GM12872 (cell line): ENCODE measurements around the gene ALOX12B.

ENCODE experiments used
- TF ChIP-seq, protein P1 (sequence below): IDR thresholded peaks from 3 replicates; pipeline ENCODE4 v1.5.1; 2011; ENCODE audit warnings: low read depth, mild to moderate bottlenecking, low read length, moderate library complexity; ENCODE audit not compliant: insufficient read depth

The ALOX12B gene

GRCh38 chr17:8121407-8121680, 33.8 kb upstream of the ALOX12B start:
- TF ChIP-seq, protein P1, sequence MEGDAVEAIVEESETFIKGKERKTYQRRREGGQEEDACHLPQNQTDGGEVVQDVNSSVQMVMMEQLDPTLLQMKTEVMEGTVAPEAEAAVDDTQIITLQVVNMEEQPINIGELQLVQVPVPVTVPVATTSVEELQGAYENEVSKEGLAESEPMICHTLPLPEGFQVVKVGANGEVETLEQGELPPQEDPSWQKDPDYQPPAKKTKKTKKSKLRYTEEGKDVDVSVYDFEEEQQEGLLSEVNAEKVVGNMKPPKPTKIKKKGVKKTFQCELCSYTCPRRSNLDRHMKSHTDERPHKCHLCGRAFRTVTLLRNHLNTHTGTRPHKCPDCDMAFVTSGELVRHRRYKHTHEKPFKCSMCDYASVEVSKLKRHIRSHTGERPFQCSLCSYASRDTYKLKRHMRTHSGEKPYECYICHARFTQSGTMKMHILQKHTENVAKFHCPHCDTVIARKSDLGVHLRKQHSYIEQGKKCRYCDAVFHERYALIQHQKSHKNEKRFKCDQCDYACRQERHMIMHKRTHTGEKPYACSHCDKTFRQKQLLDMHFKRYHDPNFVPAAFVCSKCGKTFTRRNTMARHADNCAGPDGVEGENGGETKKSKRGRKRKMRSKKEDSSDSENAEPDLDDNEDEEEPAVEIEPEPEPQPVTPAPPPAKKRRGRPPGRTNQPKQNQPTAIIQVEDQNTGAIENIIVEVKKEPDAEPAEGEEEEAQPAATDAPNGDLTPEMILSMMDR: no peak

DNA sequence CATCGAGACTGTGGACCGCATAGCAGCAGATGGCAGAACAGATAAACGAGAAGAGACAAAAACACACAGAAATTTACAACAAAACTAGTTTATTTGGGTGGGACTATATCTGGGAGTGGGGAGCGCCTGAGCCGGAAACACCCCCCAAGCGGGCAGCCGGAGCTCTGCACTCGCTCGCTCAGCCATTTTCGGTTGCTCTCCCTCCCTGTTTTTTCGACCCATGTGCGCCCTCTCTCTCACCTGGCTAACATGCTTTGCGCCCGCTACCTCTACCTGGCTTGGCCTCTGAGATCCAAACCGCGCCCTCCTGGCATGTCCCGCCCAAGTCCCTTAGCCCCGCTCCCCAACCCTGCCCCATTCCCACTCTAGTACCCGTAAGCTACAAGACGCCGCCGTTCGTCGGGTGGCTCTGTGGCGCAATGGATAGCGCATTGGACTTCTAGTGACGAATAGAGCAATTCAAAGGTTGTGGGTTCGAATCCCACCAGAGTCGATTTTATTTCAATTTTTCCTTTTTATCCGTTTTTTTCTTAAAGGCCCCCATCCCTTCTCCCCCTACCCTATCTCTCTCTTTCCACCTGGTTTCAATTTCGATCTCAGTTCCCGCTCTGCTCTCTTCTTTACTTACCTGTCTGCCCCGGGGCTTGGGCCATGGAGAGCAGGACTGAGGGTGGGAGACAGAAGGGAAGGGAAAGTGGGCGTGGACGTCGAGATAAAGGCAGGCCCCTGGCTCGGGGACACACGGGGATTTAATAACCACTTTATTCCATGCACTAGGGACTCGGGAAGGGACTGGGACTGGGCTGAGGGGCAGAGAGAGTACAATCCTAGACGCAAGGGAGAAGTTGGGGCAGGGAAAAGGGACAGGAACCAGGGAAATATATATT, 33.2 kb upstream of the ALOX12B start:
- TF ChIP-seq, protein P1: peak; percentile 67

GRCh38 chr17:8119581-8120519, 32.3 kb upstream of the ALOX12B start:
- TF ChIP-seq, protein P1: no peak

- TF ChIP-seq, protein P1: peak; percentile 88
Measured at GRCh38 chr17:8118769-8119580, 31.5 kb upstream of the ALOX12B start.

- TF ChIP-seq, protein P1: no peak
Measured at GRCh38 chr17:8117980-8118768, 30.7 kb upstream of the ALOX12B start, which contains the start of gene ALOXE3. Gene ALOXE3 (minus strand): TSS chr17:8118514. CDS start chr17:8117990, 524 bp downstream.

DNA sequence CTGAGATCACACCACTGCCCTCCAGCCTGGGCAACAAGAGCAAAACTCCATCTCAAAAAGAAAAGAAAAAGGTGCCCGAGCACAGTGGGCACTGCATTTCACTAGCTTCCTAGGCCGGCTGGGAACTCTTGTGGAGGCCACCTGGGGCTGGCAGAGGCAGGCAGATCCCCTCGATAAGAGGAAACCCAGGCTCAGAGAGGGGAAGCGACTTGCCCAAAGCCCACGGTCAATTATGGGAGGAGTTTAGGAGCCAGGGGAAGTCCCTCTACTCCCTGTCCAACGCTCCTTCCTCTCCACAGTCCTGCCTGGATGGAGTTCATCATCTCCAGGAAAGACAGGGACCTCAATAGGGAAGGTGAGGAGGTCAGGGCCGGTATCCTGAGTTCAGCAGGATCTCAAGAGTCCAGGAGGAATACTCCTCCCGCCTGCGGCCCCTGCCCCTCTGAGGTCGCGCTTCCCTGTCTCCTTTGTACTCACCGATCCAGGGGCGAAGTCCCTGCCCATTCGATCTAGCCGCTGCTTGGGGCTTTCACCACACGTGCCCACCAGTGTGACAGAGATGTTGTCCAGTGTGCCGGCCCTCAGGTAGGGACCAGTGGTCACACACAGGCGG, 30.0 kb upstream of the ALOX12B start:
- TF ChIP-seq, protein P1: no peak
